Peyer's patch (tissue), 4 donors: ENCODE data around the gene NUDT13.

Experiments
- POLR2A ChIP-seq, 2 donors: fragments of 450-650 bp; IDR thresholded peaks; one replicate each; pipeline ENCODE4 v1.5.1; 2017; ENCODE audit warnings: antibody characterized with exemption in 2 of 2, mild to moderate bottlenecking in 2 of 2, moderate library complexity in 2 of 2
- TF ChIP-seq, protein P1 (sequence below), 6 experiments: fragments of 450-650 bp in 4 of 6; fragments of 200-600 bp in 2 of 6; sonication (generic) in 1 of 6; IDR thresholded peaks; one replicate each; pipeline ENCODE4 v1.5.1; 2017 to 2019; ENCODE audit warnings: antibody characterized with exemption in 6 of 6, mild to moderate bottlenecking in 3 of 6, moderate library complexity in 1 of 6

DNA sequence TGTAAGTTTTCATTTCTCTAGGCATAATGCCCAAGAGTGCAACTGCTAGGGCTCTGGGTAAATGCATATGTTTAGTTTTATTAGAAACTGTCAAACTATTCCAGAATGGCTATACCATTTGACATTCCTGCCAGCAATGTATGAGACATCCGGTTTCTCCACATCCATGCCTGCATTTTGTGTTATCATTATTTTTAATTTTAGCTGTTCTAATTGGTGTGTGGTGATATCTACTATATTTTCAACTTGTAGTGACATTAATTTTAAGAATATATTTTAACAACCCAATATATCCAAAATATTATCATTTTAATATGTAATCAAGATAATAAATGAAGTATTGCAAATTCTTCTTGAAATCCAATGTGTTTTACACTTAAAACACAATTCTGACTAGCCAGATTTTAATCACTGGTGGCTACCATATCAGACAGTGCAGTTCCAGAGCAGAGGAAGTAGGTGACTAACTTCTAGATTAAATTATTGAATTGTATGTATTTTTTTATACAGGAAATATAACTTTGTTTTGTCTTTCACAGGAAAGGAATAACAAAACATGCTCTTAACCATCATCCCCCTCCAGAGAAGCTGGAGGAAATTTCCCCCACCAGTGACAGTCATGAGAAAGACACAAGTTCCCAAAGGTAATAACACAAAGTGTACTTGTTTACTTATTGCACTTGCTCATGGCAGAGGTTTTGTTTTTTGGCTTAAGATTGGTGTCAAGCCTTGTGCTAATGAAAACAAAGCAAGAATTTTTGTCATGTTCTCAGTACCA is 64.1 kb downstream of the NUDT13 start:
- no peak for TF ChIP-seq POLR2A (IDR thresholded peaks at IDR 0.05)
- TF ChIP-seq, protein P1, sequence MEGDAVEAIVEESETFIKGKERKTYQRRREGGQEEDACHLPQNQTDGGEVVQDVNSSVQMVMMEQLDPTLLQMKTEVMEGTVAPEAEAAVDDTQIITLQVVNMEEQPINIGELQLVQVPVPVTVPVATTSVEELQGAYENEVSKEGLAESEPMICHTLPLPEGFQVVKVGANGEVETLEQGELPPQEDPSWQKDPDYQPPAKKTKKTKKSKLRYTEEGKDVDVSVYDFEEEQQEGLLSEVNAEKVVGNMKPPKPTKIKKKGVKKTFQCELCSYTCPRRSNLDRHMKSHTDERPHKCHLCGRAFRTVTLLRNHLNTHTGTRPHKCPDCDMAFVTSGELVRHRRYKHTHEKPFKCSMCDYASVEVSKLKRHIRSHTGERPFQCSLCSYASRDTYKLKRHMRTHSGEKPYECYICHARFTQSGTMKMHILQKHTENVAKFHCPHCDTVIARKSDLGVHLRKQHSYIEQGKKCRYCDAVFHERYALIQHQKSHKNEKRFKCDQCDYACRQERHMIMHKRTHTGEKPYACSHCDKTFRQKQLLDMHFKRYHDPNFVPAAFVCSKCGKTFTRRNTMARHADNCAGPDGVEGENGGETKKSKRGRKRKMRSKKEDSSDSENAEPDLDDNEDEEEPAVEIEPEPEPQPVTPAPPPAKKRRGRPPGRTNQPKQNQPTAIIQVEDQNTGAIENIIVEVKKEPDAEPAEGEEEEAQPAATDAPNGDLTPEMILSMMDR (IDR thresholded peaks at IDR 0.05): no peak
